ENCODE measurements around the gene KCNH3.

The KCNH3 gene

GRCh38 chr12:49562233-49562632, 23.4 kb downstream of the KCNH3 start:
- DNase-seq (ENCODE audit: low read depth, low spot score) = no peak

GRCh38 chr12:49562831-49563230, 24.0 kb downstream of the KCNH3 start:
- no peak for DNase-seq (ENCODE audit: low read depth, low spot score)

- DNase-seq (ENCODE audit: low read depth, low spot score) = no peak
Observed at GRCh38 chr12:49563951-49564685, 25.3 kb downstream of the KCNH3 start.

GRCh38 chr12:49564686-49565405, 26.0 kb downstream of the KCNH3 start:
- DNase-seq (ENCODE audit: low read depth, low spot score) = no peak

GRCh38 chr12:49565406-49566265, 26.8 kb downstream of the KCNH3 start:
- no peak for DNase-seq (ENCODE audit: low read depth, low spot score)

- no peak for DNase-seq (ENCODE audit: low read depth, low spot score)
Observed at GRCh38 chr12:49566361-49566760, 27.5 kb downstream of the KCNH3 start.

- DNase-seq (ENCODE audit: low read depth, low spot score) = no peak
Observed at GRCh38 chr12:49567302-49567610, 28.4 kb downstream of the KCNH3 start.

- peak; percentile 75 for DNase-seq (ENCODE audit: low read depth, low spot score)
Observed at GRCh38 chr12:49567611-49568441, 29.0 kb downstream of the KCNH3 start, which contains the start of gene MCRS1. TSS of gene MCRS1 (minus strand) at chr12:49568142. CDS start at chr12:49566731, 1,411 bp downstream.

GRCh38 chr12:49568442-49569162, 29.8 kb downstream of the KCNH3 start:
- DNase-seq (ENCODE audit: low read depth, low spot score) = no peak

GRCh38 chr12:49577589-49578315, 38.9 kb downstream of the KCNH3 start:
- DNase-seq (ENCODE audit: low read depth, low spot score) = no peak

- no peak for DNase-seq (ENCODE audit: low read depth, low spot score)
Observed at GRCh38 chr12:49578471-49579112, 39.8 kb downstream of the KCNH3 start.

GRCh38 chr12:49580572-49581535, 42.0 kb downstream of the KCNH3 start:
- DNase-seq (ENCODE audit: low read depth, low spot score) = peak; percentile 83

- no peak for DNase-seq (ENCODE audit: low read depth, low spot score)
Observed at GRCh38 chr12:49582201-49582600, 43.4 kb downstream of the KCNH3 start.

- no peak for DNase-seq (ENCODE audit: low read depth, low spot score)
Observed at GRCh38 chr12:49582850-49583249, 44.0 kb downstream of the KCNH3 start.

GRCh38 chr12:49583366-49584094, 44.7 kb downstream of the KCNH3 start:
- DNase-seq (ENCODE audit: low read depth, low spot score) = no peak

- DNase-seq (ENCODE audit: low read depth, low spot score) = no peak
Observed at GRCh38 chr12:49584591-49584990, 45.8 kb downstream of the KCNH3 start.

Measured in iPS DF 19.7 (cell line).